Liver (tissue), 9 donors: ENCODE measurements around the gene RPS6KA2. TPM values are rescaled to one million over a fixed set of nuclear protein-coding genes. Genes with fewer than 3 reads are reported as not detected.
"Not testable (repeated sequence)": the region's sequence is repeated elsewhere in the genome, so short reads cannot be mapped to it uniquely, and the experiment has no call there.

Experiments used
- DNase-seq: peaks from one replicate; pipeline ENCODE4 v3.0.0-alpha.2; 2017; ENCODE audit warnings: low spot score
- H3K27ac ChIP-seq, 2 donors: one replicate each; pipeline ENCODE4 v1.7.0; 2013; ENCODE audit warnings: inconsistent platforms in 2 of 2, low read length in 2 of 2, control low read depth in 1 of 2, low read depth in 1 of 2, mild to moderate bottlenecking in 1 of 2
- H3K27me3 ChIP-seq, 4 donors: one replicate each; pipeline versions ENCODE4 v1.6.1 to v1.7.0; 2013; ENCODE audit warnings: low read length in 3 of 4, inconsistent platforms in 1 of 4, mild to moderate bottlenecking in 1 of 4, moderate library complexity in 1 of 4; ENCODE audit not compliant: control insufficient read depth in 4 of 4, insufficient read depth in 4 of 4
- H3K36me3 ChIP-seq, 4 donors: one replicate each; pipeline versions ENCODE4 v1.6.1 to v1.7.0; 2013; ENCODE audit warnings: low read length in 3 of 4, mild to moderate bottlenecking in 3 of 4, low read depth in 1 of 4, moderate library complexity in 1 of 4; ENCODE audit not compliant: control insufficient read depth in 4 of 4, insufficient read depth in 3 of 4
- H3K4me1 ChIP-seq, 4 donors: one replicate each; pipeline versions ENCODE4 v1.6.1 to v1.7.0; 2013; ENCODE audit warnings: low read length in 3 of 4, mild to moderate bottlenecking in 3 of 4, moderate library complexity in 1 of 4; ENCODE audit not compliant: control insufficient read depth in 4 of 4, insufficient read depth in 4 of 4
- H3K4me3 ChIP-seq, 3 donors: one replicate each; pipeline versions ENCODE4 v1.6.1 to v1.7.0; 2013; ENCODE audit warnings: low read length in 3 of 3, control low read depth in 1 of 3, low read depth in 1 of 3, mild to moderate bottlenecking in 1 of 3
- H3K9ac ChIP-seq, 2 donors: one replicate each; pipeline ENCODE4 v1.7.0; 2013; ENCODE audit warnings: low read length in 2 of 2, mild to moderate bottlenecking in 2 of 2, moderate library complexity in 2 of 2, control low read depth in 1 of 2, low read depth in 1 of 2
- H3K9me3 ChIP-seq, 4 donors: one replicate each; pipeline versions ENCODE4 v1.6.1 to v1.7.0; 2013; ENCODE audit warnings: low read length in 3 of 4; ENCODE audit not compliant: control insufficient read depth in 4 of 4
- FOXA1 ChIP-seq: IDR thresholded peaks from 2 replicates; pipeline ENCODE4 v1.6.1; 2016; ENCODE audit warnings: antibody characterized with exemption
- FOXA2 ChIP-seq: IDR thresholded peaks from 2 replicates; pipeline ENCODE4 v1.6.1; 2016; ENCODE audit warnings: antibody characterized with exemption
- GABPA ChIP-seq, 2 donors: IDR thresholded peaks in 1 of 2; conservative IDR thresholded peaks in 1 of 2; 2 replicates each; pipeline ENCODE4 v1.6.1; 2016; ENCODE audit warnings: antibody characterized with exemption in 2 of 2, mild to moderate bottlenecking in 1 of 2, moderate library complexity in 1 of 2
- HNF4A ChIP-seq, 2 donors: conservative IDR thresholded peaks; 2 replicates each; pipeline ENCODE4 v1.6.1; 2016; ENCODE audit warnings: antibody characterized with exemption in 2 of 2, mild to moderate bottlenecking in 2 of 2
- HNF4G ChIP-seq: IDR thresholded peaks from 2 replicates; pipeline ENCODE4 v1.6.1; 2016; ENCODE audit warnings: antibody characterized with exemption
- JUND ChIP-seq, 2 donors: IDR thresholded peaks; 2 replicates each; pipeline ENCODE4 v1.6.1; 2016; ENCODE audit warnings: antibody characterized with exemption in 2 of 2
- RAD21 ChIP-seq, 2 donors: IDR thresholded peaks; 2 replicates each; pipeline ENCODE4 v1.6.1; 2016; ENCODE audit warnings: antibody characterized with exemption in 2 of 2, mild to moderate bottlenecking in 2 of 2
- REST ChIP-seq: IDR thresholded peaks from 2 replicates; pipeline ENCODE4 v1.6.1; 2016; ENCODE audit warnings: antibody characterized with exemption, mild to moderate bottlenecking
- RXRA ChIP-seq, 2 donors: IDR thresholded peaks; 2 replicates each; pipeline ENCODE4 v1.6.1; 2017 to 2018; ENCODE audit warnings: antibody characterized with exemption in 2 of 2, mild to moderate bottlenecking in 1 of 2
- SP1 ChIP-seq: IDR thresholded peaks from 2 replicates; pipeline ENCODE4 v1.6.1; 2018; ENCODE audit warnings: antibody characterized with exemption, mild to moderate bottlenecking
- TAF1 ChIP-seq: conservative IDR thresholded peaks from 2 replicates; pipeline ENCODE4 v1.6.1; 2016; ENCODE audit warnings: antibody characterized with exemption, mild to moderate bottlenecking
- WGBS: extraction: QIAGEN DNeasy Blood & Tissue Kit; methylation state at CpG from one replicate; pipeline ENCODE4 v1.1.7; 2013; 5-methylcytosine and 5-hydroxymethylcytosine counted together
- polyA plus RNA-seq, 2 donors: library from polyadenylated mRNA; stranded (reverse) in 1 of 2; unstranded in 1 of 2; fragments of 200-250 nt in 1 of 2; fragments of >200 nt in 1 of 2; fragmentation: Nextera tagmentation in 1 of 2; extraction: Ambion mirVana in 1 of 2; gene quantifications; one replicate each; pipeline versions ENCODE4 v1.2.1 to v1.2.3, GENCODE V29; 2013 to 2015
- total RNA-seq, 2 donors: library from RNA; depleted of rRNA; stranded (reverse); fragments of >200 nt; gene quantifications; one replicate each; pipeline ENCODE4 v1.2.3, GENCODE V29; 2014
- TF ChIP-seq, protein P1 (sequence below): IDR thresholded peaks from 2 replicates; pipeline ENCODE4 v1.6.1; 2016; ENCODE audit warnings: antibody characterized with exemption
- TF ChIP-seq, protein P2 (sequence below): IDR thresholded peaks from 2 replicates; pipeline ENCODE4 v1.6.1; 2016; ENCODE audit warnings: antibody characterized with exemption
- donor health status: healthy.
- donor health status: healthy.
- donor health status: healthy.
- donor health status: healthy.
- donor health status: healthy.

Gene RPS6KA2
- total and polyA plus RNA-seq, 4 donors = 2.5 to 9.0 (median 5.0) TPM

DNA sequence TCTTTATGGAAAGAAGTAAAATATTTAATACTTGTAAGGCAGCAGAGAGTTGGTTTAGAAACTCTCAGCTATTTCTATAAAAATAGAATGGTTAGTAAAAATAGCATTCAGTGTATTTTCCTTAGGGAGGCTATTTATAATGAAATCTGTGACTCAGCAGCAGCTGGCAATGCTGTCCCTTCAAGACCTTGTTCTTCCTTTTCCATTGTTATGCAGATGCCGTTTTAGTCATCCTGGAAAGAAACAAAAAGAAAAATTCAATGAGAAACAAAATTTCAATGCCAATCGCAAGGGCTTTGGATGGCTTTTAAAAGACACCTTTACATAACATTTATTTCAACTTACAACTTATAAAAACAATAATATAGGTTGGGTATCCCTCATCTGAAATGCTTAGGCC lies 261.8 kb downstream of the RPS6KA2 start:
- Histone ChIP-seq H3K27ac (no peak overlapping the region), H3K9ac (no peak overlapping the region), H3K4me1 (peaks cover 12 to 35% (median 24%) of the 10 kb centered on the region in 4 donors), H3K9me3 (no peaks in the 10 kb centered on the region), H3K4me3 (no peak overlapping the region), H3K36me3 (peaks cover 11 to 24% (median 20%) of the 10 kb centered on the region in 4 donors), H3K27me3 (no peaks in the 10 kb centered on the region)
- TF ChIP-seq TAF1 (no peak), FOXA2 (no peak), JUND (IDR thresholded peaks at IDR 0.05) (no peak), HNF4A (conservative IDR thresholded peaks at IDR 0.05) (no peak), REST (no peak), RXRA (IDR thresholded peaks at IDR 0.05) (no peak), RAD21 (IDR thresholded peaks at IDR 0.05) (no peak), SP1 (no peak), HNF4G (no peak)
- TF ChIP-seq, protein P1, sequence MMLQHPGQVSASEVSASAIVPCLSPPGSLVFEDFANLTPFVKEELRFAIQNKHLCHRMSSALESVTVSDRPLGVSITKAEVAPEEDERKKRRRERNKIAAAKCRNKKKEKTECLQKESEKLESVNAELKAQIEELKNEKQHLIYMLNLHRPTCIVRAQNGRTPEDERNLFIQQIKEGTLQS = no peak
- TF ChIP-seq, protein P2, sequence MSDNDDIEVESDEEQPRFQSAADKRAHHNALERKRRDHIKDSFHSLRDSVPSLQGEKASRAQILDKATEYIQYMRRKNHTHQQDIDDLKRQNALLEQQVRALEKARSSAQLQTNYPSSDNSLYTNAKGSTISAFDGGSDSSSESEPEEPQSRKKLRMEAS = no peak
- no peak for DNase-seq
- 72% methylated on average over 2 of the region's 2 CpGs for WGBS

DNA sequence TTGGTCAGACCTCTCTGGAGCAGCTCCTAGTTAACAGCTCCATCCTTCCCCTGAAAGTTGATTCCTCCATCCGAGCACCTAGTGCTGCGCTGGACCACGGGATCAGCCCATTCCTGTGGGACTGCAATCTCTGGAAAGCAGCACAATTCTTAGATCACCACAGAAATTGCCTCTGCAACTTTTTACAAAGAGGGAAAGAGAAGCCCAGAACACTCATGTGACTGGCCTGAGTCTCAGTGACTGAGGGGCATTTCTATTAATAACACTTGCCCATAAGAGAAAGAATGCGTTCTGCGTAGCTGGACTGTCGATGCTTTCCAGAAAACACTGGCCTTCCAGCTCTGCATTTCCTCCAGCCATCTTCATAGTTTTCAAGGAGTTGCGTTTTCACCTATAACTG lies 262.6 kb downstream of the RPS6KA2 start:
- Histone ChIP-seq H3K9ac (no peak overlapping the region), H3K4me3 (no peak overlapping the region), H3K27me3 (no peaks in the 10 kb centered on the region), H3K4me1 (peaks cover 12 to 36% (median 25%) of the 10 kb centered on the region in 4 donors), H3K9me3 (no peaks in the 10 kb centered on the region), H3K27ac (no peak overlapping the region), H3K36me3 (peaks cover 11 to 24% (median 20%) of the 10 kb centered on the region in 4 donors)
- WGBS = 90% methylated on average over 7 of the region's 7 CpGs
- no peak for DNase-seq
- TF ChIP-seq HNF4A (conservative IDR thresholded peaks at IDR 0.05) (no peak), GABPA (IDR thresholded peaks at IDR 0.05 in 1 of 2, conservative IDR thresholded peaks at IDR 0.05 in 1 of 2) (no peak), TAF1 (no peak), FOXA1 (no peak)

DNA sequence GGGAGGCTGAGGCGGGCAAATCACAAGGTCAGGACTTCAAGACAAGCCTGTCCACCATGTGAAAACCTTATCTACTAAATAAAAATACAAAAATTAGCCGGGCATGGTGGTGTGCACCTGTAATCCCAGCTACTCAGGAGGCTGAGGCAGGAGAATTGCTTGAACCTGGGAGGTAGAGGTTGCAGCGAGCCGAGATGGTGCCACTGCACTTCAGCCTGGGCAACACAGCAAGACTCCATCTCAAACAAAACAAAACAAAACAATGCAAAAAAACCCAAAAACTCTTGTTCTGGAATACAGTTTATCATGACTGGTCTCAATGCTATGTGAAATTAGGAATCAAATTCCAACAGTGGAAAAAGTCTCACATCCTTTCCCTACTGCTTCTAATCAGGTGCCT lies 264.6 kb downstream of the RPS6KA2 start:
- not testable (repeated sequence) for H3K4me3 ChIP-seq, H3K9me3 ChIP-seq, H3K27ac ChIP-seq, DNase-seq, H3K27me3 ChIP-seq, H3K9ac ChIP-seq
- peaks cover 12 to 32% (median 22%) of the 10 kb centered on the region in 4 donors for H3K4me1 ChIP-seq
- peaks cover 8 to 24% (median 20%) of the 10 kb centered on the region in 4 donors for H3K36me3 ChIP-seq
- WGBS = 96% methylated on average over 4 of the region's 4 CpGs
